Kidney (tissue), 14 donors: ENCODE data around the gene ITGB1BP1. TPM values are rescaled to one million over a fixed set of nuclear protein-coding genes. Genes with fewer than 3 reads are reported as not detected.

ENCODE experiments used
- DNase-seq, 5 donors: peaks; one replicate each; pipeline ENCODE4 v3.0.0-alpha.2; 2013 to 2020
- FAIRE-seq: peaks from 2 replicates; lab custom pipeline; 2012; peaks lifted over from hg19 to GRCh38; lab: Jason Lieb, UNC
- H3K27ac ChIP-seq, 2 donors: one replicate each; pipeline ENCODE4 v1.7.0; 2013; ENCODE audit warnings: low read depth in 2 of 2, low read length in 2 of 2, inconsistent platforms in 1 of 2
- H3K27me3 ChIP-seq: one replicate; pipeline ENCODE4 v1.7.1; 2013; ENCODE audit warnings: low read length, inconsistent platforms; ENCODE audit not compliant: control insufficient read depth, insufficient read depth
- H3K36me3 ChIP-seq, 3 donors: one replicate each; pipeline versions ENCODE4 v1.7.0 to v1.7.1; 2013; ENCODE audit warnings: low read length in 3 of 3, control low read depth in 1 of 3, inconsistent platforms in 1 of 3; ENCODE audit not compliant: insufficient read depth in 3 of 3, control insufficient read depth in 2 of 3
- H3K4me1 ChIP-seq, 3 donors: one replicate each; pipeline versions ENCODE4 v1.7.0 to v1.7.1; 2013; ENCODE audit warnings: low read length in 3 of 3, inconsistent platforms in 1 of 3, low read depth in 1 of 3; ENCODE audit not compliant: control insufficient read depth in 2 of 3, insufficient read depth in 2 of 3
- H3K4me3 ChIP-seq, 3 donors: one replicate each; pipeline versions ENCODE4 v1.7.0 to v1.8.1; 2013; ENCODE audit warnings: low read length in 3 of 3, control low read depth in 1 of 3, inconsistent platforms in 1 of 3
- H3K9ac ChIP-seq, 3 donors: one replicate each; pipeline versions ENCODE4 v1.7.0 to v1.7.1; 2013; ENCODE audit warnings: low read length in 3 of 3, control low read depth in 1 of 3, inconsistent platforms in 1 of 3
- H3K9me3 ChIP-seq, 3 donors: one replicate each; pipeline versions ENCODE4 v1.7.0 to v1.7.1; 2013; ENCODE audit warnings: low read length in 3 of 3, control low read depth in 1 of 3, inconsistent platforms in 1 of 3; ENCODE audit not compliant: control insufficient read depth in 2 of 3, insufficient read depth in 1 of 3
- intact Hi-C: fragments of 100-400 bp; cut with DNase I; formaldehyde crosslinking; loops from one replicate; pipeline ENCODE4 v1.11.1; 2022
- polyA plus RNA-seq: library from polyadenylated mRNA; stranded (reverse); fragments of 350-450 nt; fragmentation: Illumina TruSeq; extraction: RNeasy Lipid Tissue Mini Kit (QIAGEN cat#74804); gene quantifications from one replicate; pipeline ENCODE4 v1.2.3, GENCODE V29; 2014; ENCODE audit warnings: low read depth, low replicate concordance; ENCODE audit not compliant: insufficient read depth
- total RNA-seq: library from RNA; stranded (reverse); fragmentation: NEBNext Ultra II Directional; extraction: Animal tissue kit (Norgen Biotek cat#: 25700); gene quantifications from one replicate; pipeline ENCODE4 v1.2.1, GENCODE V29; 2021
- TF ChIP-seq, protein P1 (sequence below): IDR thresholded peaks from 3 replicates; pipeline ENCODE4 v1.5.1; 2012; ENCODE audit warnings: mild to moderate bottlenecking, moderate library complexity, borderline replicate concordance; ENCODE audit not compliant: insufficient read depth; ENCODE audit errors: extremely low read depth
- donor health status: control.
- donor health status: control.
- donor health status: control.
- donor health status: control.
- donor health status: control.
- donor health status: DM: yes; HTN: yes; CAD: no.
- donor health status: Normal renal cell carcinoma (clear cell type).

Gene ITGB1BP1
- total and polyA plus RNA-seq, 2 donors from 2014 or later = 67.1 to 164 TPM

DNA sequence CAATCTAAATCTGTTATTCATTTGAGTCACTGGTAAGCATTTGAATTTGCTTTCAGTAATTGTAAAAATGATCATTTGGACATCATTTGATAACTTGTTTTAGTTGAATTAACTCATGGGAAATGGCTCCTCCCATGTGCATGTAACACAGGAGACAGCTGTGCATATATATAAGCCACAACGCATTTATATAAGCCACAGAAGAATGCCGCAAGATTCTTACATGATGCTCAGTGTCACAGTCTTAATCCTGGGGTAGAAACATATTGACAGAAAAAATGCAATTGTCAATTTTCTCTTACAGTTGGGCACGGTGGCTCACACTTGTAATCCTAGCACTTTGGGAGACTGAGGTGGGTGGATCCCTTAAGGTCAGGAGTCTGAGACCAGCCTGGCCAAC, 37.8 kb upstream of the ITGB1BP1 start:
- no peak for FAIRE-seq
- Histone ChIP-seq H3K4me3 (no peak overlapping the region), H3K9ac (no peak overlapping the region), H3K36me3 (peaks cover 0 to 4% (median 4%) of the 10 kb centered on the region in 3 donors), H3K4me1 (no peaks in the 10 kb centered on the region), H3K27me3 (no peaks in the 10 kb centered on the region), H3K9me3 (no peaks in the 10 kb centered on the region), H3K27ac (no peak overlapping the region)
- intact Hi-C loops = no loop called here
- TF ChIP-seq, protein P1, sequence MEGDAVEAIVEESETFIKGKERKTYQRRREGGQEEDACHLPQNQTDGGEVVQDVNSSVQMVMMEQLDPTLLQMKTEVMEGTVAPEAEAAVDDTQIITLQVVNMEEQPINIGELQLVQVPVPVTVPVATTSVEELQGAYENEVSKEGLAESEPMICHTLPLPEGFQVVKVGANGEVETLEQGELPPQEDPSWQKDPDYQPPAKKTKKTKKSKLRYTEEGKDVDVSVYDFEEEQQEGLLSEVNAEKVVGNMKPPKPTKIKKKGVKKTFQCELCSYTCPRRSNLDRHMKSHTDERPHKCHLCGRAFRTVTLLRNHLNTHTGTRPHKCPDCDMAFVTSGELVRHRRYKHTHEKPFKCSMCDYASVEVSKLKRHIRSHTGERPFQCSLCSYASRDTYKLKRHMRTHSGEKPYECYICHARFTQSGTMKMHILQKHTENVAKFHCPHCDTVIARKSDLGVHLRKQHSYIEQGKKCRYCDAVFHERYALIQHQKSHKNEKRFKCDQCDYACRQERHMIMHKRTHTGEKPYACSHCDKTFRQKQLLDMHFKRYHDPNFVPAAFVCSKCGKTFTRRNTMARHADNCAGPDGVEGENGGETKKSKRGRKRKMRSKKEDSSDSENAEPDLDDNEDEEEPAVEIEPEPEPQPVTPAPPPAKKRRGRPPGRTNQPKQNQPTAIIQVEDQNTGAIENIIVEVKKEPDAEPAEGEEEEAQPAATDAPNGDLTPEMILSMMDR = no peak
- DNase-seq = no peak

DNA sequence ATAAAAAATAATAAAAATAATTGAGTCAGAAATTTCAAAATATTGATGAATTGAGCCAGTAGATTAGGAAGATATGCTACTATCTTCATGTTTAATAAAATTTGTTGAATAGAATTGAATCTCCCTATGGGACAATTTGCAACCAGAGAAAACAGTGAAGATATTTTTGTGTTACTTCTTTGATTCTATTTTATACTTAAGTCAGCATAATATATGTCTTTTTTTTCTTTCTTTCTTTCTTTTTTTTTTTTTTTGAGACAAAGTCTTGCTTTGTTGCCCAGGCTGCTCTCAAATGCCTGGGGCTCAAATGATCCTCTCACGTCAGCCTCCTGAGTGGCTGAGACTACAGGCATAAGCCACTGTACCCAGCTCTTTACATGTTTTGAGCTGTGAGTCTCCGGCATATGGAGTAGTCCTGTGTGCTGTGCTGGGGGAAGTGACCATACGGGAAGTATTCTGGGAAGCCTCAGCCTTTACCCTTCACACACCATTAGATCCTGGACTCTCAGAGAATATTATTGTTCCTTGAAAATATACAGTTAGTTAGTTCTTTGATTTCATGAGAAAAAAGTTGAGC, 37.2 kb upstream of the ITGB1BP1 start:
- H3K27me3 ChIP-seq = no peaks in the 10 kb centered on the region

DNA sequence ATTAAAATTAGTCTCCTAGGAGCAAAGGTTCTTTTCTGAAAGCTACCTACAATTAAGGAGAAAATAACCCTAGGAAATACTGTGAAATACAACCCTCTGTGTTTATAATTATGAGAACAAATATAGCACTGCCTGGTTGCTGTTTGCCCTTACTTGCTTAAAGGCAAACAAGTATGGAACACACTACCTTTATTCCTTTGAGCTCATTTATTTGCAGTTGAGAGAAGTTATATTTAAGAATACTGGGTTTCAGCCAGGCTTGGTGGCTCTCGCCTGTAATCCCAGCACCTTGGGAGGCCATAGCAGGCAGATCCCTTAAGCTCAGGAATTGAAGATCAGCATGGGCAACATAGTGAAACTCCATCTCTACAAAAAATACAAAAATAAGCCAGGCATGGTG, 27.9 kb upstream of the ITGB1BP1 start:
- Histone ChIP-seq H3K36me3 (peaks cover 0 to 17% (median 6%) of the 10 kb centered on the region in 3 donors), H3K4me3 (no peak overlapping the region), H3K9me3 (no peaks in the 10 kb centered on the region), H3K4me1 (no peaks in the 10 kb centered on the region), H3K27ac (no peak overlapping the region), H3K27me3 (no peaks in the 10 kb centered on the region), H3K9ac (no peak overlapping the region)
- TF ChIP-seq, protein P1 = no peak
- intact Hi-C loops = no loop called here
- DNase-seq (no peak), FAIRE-seq (no peak)

More for the DNA sequence above, 37.2 kb upstream of the ITGB1BP1 start:
- Histone ChIP-seq H3K9ac (no peak overlapping the region), H3K27ac (no peak overlapping the region), H3K9me3 (no peaks in the 10 kb centered on the region), H3K36me3 (peaks cover 0 to 5% (median 2%) of the 10 kb centered on the region in 3 donors), H3K4me1 (no peaks in the 10 kb centered on the region), H3K4me3 (no peak overlapping the region)
- FAIRE-seq = no peak
- intact Hi-C loops = no loop called here
- DNase-seq = no peak
- TF ChIP-seq, protein P1 = no peak

DNA sequence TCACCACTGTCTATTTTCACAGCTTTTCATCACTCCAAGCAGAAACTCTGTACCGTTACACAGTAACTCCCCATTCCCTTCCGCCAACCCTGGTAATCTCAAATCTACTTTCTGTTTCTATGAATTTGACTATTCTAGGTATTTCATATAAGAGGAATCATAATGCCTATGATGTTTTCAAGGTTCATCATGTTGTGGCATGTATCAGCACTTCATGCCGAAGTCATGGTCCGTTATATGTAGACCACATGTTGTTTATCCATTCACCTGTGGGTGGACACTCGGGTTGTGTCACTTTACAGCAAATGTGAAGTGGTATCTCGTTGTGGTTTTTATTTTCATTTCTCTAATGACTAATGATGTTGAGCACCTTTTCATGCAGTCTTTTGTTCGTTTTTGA, 21.8 kb upstream of the ITGB1BP1 start:
- TF ChIP-seq, protein P1 = no peak
- Histone ChIP-seq H3K4me1 (no peaks in the 10 kb centered on the region), H3K36me3 (peaks cover 12 to 28% (median 13%) of the 10 kb centered on the region in 3 donors), H3K9ac (no peak overlapping the region), H3K27me3 (no peaks in the 10 kb centered on the region), H3K4me3 (no peak overlapping the region), H3K27ac (no peak overlapping the region), H3K9me3 (no peaks in the 10 kb centered on the region)
- no peak for DNase-seq
- intact Hi-C loops = no loop called here
- no peak for FAIRE-seq
